Liver (tissue), 3 donors: ENCODE results near the gene ZNF839.

ENCODE experiments used
- FOXA1 ChIP-seq: IDR thresholded peaks from 2 replicates; pipeline ENCODE4 v1.6.1; 2016; ENCODE audit warnings: antibody characterized with exemption
- GABPA ChIP-seq, 2 donors: IDR thresholded peaks in 1 of 2; conservative IDR thresholded peaks in 1 of 2; 2 replicates each; pipeline ENCODE4 v1.6.1; 2016; ENCODE audit warnings: antibody characterized with exemption in 2 of 2, mild to moderate bottlenecking in 1 of 2, moderate library complexity in 1 of 2
- JUND ChIP-seq, 2 donors: IDR thresholded peaks; 2 replicates each; pipeline ENCODE4 v1.6.1; 2016; ENCODE audit warnings: antibody characterized with exemption in 2 of 2
- NR2F2 ChIP-seq: IDR thresholded peaks from 2 replicates; pipeline ENCODE4 v1.6.1; 2016; ENCODE audit warnings: antibody characterized with exemption
- RAD21 ChIP-seq, 2 donors: IDR thresholded peaks; 2 replicates each; pipeline ENCODE4 v1.6.1; 2016; ENCODE audit warnings: antibody characterized with exemption in 2 of 2, mild to moderate bottlenecking in 2 of 2
- RXRA ChIP-seq, 2 donors: IDR thresholded peaks; 2 replicates each; pipeline ENCODE4 v1.6.1; 2017 to 2018; ENCODE audit warnings: antibody characterized with exemption in 2 of 2, mild to moderate bottlenecking in 1 of 2
- SP1 ChIP-seq: IDR thresholded peaks from 2 replicates; pipeline ENCODE4 v1.6.1; 2018; ENCODE audit warnings: antibody characterized with exemption, mild to moderate bottlenecking
- TAF1 ChIP-seq: conservative IDR thresholded peaks from 2 replicates; pipeline ENCODE4 v1.6.1; 2016; ENCODE audit warnings: antibody characterized with exemption, mild to moderate bottlenecking
- YY1 ChIP-seq: IDR thresholded peaks from 2 replicates; pipeline ENCODE4 v1.6.1; 2016; ENCODE audit warnings: antibody characterized with exemption, mild to moderate bottlenecking
- TF ChIP-seq, protein P1 (sequence below): fragments of 150-350 bp; IDR thresholded peaks from 2 replicates; pipeline ENCODE4 v1.5.1; 2017; ENCODE audit warnings: improper control_type of control experiment, low read depth, low read length; ENCODE audit not compliant: missing input control
- TF ChIP-seq, protein P2 (sequence below): IDR thresholded peaks from 2 replicates; pipeline ENCODE4 v1.6.1; 2016; ENCODE audit warnings: antibody characterized with exemption
- TF ChIP-seq, protein P3 (sequence below): IDR thresholded peaks from 2 replicates; pipeline ENCODE4 v1.6.1; 2016; ENCODE audit warnings: antibody characterized with exemption
- TF ChIP-seq, protein P4 (sequence below): IDR thresholded peaks from 2 replicates; pipeline ENCODE4 v1.6.1; 2016; ENCODE audit warnings: antibody characterized with exemption
- TF ChIP-seq, protein P5 (sequence below): IDR thresholded peaks from 2 replicates; pipeline ENCODE4 v1.6.1; 2016; ENCODE audit warnings: antibody characterized with exemption, mild to moderate bottlenecking
- donor health status: healthy.
- donor health status: healthy.

DNA sequence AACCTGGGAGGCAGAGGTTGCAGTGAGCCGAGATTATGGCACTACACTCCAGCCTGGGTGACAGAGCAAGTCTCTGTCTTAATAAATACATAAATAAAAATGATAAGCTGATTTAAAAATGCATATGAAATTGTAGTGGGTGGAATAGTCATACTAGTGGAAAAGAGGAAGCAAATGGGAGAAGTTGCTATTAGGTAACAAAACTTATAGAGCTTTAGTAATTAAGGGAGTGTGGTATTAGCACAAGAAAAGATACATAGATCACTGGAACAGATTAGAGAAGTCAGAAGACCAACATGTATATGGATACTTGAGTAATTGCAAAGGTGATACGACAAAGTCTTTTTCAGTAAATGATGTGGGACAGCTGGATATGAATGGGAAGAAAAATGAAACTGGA is 69.7 kb downstream of the ZNF839 start:
- TF ChIP-seq, protein P1, sequence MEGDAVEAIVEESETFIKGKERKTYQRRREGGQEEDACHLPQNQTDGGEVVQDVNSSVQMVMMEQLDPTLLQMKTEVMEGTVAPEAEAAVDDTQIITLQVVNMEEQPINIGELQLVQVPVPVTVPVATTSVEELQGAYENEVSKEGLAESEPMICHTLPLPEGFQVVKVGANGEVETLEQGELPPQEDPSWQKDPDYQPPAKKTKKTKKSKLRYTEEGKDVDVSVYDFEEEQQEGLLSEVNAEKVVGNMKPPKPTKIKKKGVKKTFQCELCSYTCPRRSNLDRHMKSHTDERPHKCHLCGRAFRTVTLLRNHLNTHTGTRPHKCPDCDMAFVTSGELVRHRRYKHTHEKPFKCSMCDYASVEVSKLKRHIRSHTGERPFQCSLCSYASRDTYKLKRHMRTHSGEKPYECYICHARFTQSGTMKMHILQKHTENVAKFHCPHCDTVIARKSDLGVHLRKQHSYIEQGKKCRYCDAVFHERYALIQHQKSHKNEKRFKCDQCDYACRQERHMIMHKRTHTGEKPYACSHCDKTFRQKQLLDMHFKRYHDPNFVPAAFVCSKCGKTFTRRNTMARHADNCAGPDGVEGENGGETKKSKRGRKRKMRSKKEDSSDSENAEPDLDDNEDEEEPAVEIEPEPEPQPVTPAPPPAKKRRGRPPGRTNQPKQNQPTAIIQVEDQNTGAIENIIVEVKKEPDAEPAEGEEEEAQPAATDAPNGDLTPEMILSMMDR = no peak
- TF ChIP-seq TAF1 (no peak), RAD21 (IDR thresholded peaks at IDR 0.05) (no peak), RXRA (IDR thresholded peaks at IDR 0.05) (no peak), NR2F2 (no peak), YY1 (no peak), JUND (IDR thresholded peaks at IDR 0.05) (no peak), SP1 (no peak), GABPA (IDR thresholded peaks at IDR 0.05 in 1 of 2, conservative IDR thresholded peaks at IDR 0.05 in 1 of 2) (no peak), FOXA1 (no peak)
- TF ChIP-seq, protein P2, sequence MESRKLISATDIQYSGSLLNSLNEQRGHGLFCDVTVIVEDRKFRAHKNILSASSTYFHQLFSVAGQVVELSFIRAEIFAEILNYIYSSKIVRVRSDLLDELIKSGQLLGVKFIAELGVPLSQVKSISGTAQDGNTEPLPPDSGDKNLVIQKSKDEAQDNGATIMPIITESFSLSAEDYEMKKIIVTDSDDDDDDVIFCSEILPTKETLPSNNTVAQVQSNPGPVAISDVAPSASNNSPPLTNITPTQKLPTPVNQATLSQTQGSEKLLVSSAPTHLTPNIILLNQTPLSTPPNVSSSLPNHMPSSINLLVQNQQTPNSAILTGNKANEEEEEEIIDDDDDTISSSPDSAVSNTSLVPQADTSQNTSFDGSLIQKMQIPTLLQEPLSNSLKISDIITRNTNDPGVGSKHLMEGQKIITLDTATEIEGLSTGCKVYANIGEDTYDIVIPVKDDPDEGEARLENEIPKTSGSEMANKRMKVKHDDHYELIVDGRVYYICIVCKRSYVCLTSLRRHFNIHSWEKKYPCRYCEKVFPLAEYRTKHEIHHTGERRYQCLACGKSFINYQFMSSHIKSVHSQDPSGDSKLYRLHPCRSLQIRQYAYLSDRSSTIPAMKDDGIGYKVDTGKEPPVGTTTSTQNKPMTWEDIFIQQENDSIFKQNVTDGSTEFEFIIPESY = no peak
- TF ChIP-seq, protein P3, sequence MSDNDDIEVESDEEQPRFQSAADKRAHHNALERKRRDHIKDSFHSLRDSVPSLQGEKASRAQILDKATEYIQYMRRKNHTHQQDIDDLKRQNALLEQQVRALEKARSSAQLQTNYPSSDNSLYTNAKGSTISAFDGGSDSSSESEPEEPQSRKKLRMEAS = no peak
- TF ChIP-seq, protein P4, sequence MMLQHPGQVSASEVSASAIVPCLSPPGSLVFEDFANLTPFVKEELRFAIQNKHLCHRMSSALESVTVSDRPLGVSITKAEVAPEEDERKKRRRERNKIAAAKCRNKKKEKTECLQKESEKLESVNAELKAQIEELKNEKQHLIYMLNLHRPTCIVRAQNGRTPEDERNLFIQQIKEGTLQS = no peak
- TF ChIP-seq, protein P5, sequence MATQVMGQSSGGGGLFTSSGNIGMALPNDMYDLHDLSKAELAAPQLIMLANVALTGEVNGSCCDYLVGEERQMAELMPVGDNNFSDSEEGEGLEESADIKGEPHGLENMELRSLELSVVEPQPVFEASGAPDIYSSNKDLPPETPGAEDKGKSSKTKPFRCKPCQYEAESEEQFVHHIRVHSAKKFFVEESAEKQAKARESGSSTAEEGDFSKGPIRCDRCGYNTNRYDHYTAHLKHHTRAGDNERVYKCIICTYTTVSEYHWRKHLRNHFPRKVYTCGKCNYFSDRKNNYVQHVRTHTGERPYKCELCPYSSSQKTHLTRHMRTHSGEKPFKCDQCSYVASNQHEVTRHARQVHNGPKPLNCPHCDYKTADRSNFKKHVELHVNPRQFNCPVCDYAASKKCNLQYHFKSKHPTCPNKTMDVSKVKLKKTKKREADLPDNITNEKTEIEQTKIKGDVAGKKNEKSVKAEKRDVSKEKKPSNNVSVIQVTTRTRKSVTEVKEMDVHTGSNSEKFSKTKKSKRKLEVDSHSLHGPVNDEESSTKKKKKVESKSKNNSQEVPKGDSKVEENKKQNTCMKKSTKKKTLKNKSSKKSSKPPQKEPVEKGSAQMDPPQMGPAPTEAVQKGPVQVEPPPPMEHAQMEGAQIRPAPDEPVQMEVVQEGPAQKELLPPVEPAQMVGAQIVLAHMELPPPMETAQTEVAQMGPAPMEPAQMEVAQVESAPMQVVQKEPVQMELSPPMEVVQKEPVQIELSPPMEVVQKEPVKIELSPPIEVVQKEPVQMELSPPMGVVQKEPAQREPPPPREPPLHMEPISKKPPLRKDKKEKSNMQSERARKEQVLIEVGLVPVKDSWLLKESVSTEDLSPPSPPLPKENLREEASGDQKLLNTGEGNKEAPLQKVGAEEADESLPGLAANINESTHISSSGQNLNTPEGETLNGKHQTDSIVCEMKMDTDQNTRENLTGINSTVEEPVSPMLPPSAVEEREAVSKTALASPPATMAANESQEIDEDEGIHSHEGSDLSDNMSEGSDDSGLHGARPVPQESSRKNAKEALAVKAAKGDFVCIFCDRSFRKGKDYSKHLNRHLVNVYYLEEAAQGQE = no peak
